A549 (cell line): Measurements from ENCODE around the gene IL20RB. TPM values are rescaled to one million over a fixed set of nuclear protein-coding genes. Genes with fewer than 3 reads are reported as not detected.

Source experiments
- ATAC-seq, 2 experiments: fragments of 200-7000 bp in 1 of 2; fragments of >200 bp in 1 of 2; cut with Nextera tagmentation in 1 of 2; cut with Tn5 transposase in 1 of 2; 3 replicates each; pipeline versions ENCODE4 v1.8.0 to v1.9.1; 2018 to 2020; ENCODE audit warnings: mild to moderate bottlenecking in 1 of 2, moderate library complexity in 1 of 2
- CTCF ChIA-PET: fragments of 300-600 bp; sonication (Branson Sonifier 250); formaldehyde crosslinking; extraction: SDS; loops from one replicate; lab custom pipeline; 2021; ENCODE audit warnings: antibody characterized with exemption, inconsistent platforms; lab: Yijun Ruan, JAX
- POLR2A ChIA-PET: fragments of 350-600 bp; formaldehyde crosslinking; extraction: SDS; loops from one replicate; lab custom pipeline; 2021; ENCODE audit warnings: antibody characterized with exemption, inconsistent platforms; lab: Yijun Ruan, JAX
- DNase-seq, 2 experiments: peaks; one replicate each; pipeline versions ENCODE4 v3.0.0 to v3.0.0-alpha.2; 2011 to 2016; ENCODE audit warnings: low read depth in 1 of 2, low spot score in 1 of 2
- FAIRE-seq: peaks from 2 replicates; lab custom pipeline; 2011; peaks lifted over from hg19 to GRCh38; lab: Jason Lieb, UNC
- H3K27ac ChIP-seq, 2 experiments: fragments of >200 bp; sonication (Bioruptor Twin); formaldehyde crosslinking; 3 replicates each; pipeline ENCODE4 v1.5.1; 2016 to 2017
- H3K4me1 ChIP-seq: fragments of >200 bp; sonication (Bioruptor Twin); formaldehyde crosslinking; 3 replicates; pipeline ENCODE4 v1.6.1; 2016
- H3K4me2 ChIP-seq: fragments of >200 bp; sonication (Bioruptor Twin); formaldehyde crosslinking; 3 replicates; pipeline ENCODE4 v1.6.1; 2016
- H3K4me3 ChIP-seq: fragments of >200 bp; sonication (Bioruptor Twin); formaldehyde crosslinking; 3 replicates; pipeline ENCODE4 v1.5.1; 2016
- H3K9me3 ChIP-seq: fragments of >200 bp; sonication (Bioruptor Twin); formaldehyde crosslinking; 3 replicates; pipeline ENCODE4 v1.6.1; 2016
- ATOH8 ChIP-seq: fragments of 250-450 bp; sonication (Bioruptor Pico); IDR thresholded peaks from 2 replicates; pipeline ENCODE4 v1.5.0; 2020; ENCODE audit warnings: low read depth, mild to moderate bottlenecking, moderate library complexity
- CBX2 ChIP-seq: fragments of 200-600 bp; sonication (generic); IDR thresholded peaks from 2 replicates; pipeline ENCODE4 v1.6.1; 2016; ENCODE audit warnings: low read depth, mild to moderate bottlenecking, borderline replicate concordance
- CBX8 ChIP-seq: fragments of 200-600 bp; sonication (generic); IDR thresholded peaks from 2 replicates; pipeline ENCODE4 v1.6.1; 2016
- CHD2 ChIP-seq: fragments of 150-350 bp; IDR thresholded peaks from 2 replicates; pipeline ENCODE4 v1.6.1; 2014; ENCODE audit warnings: low read length; ENCODE audit not compliant: partially characterized antibody
- CHD4 ChIP-seq: fragments of 200-600 bp; sonication (generic); IDR thresholded peaks from 2 replicates; pipeline ENCODE4 v1.6.1; 2016; ENCODE audit warnings: antibody characterized with exemption, mild to moderate bottlenecking, borderline replicate concordance
- CTCF ChIP-seq: fragments of >200 bp; sonication (Bioruptor Twin); formaldehyde crosslinking; IDR thresholded peaks from 3 replicates; pipeline ENCODE4 v1.5.1; 2016
- ELK1 ChIP-seq: fragments of 150-350 bp; IDR thresholded peaks from 2 replicates; pipeline ENCODE4 v1.6.1; 2014; ENCODE audit warnings: low read depth, mild to moderate bottlenecking, low read length
- ESRRA ChIP-seq: fragments of 150-350 bp; IDR thresholded peaks from 2 replicates; pipeline ENCODE4 v1.6.1; 2014; ENCODE audit warnings: mild to moderate bottlenecking, low read length, borderline replicate concordance
- FOXS1 ChIP-seq: fragments of 250-450 bp; sonication (Bioruptor Pico); IDR thresholded peaks from 2 replicates; pipeline ENCODE4 v1.5.0; 2020; ENCODE audit warnings: mild to moderate bottlenecking, moderate library complexity
- GATA3 ChIP-seq: IDR thresholded peaks from 2 replicates; pipeline ENCODE4 v1.6.1; 2012; ENCODE audit warnings: borderline replicate concordance
- HDAC2 ChIP-seq: fragments of 200-600 bp; sonication (generic); IDR thresholded peaks from 2 replicates; pipeline ENCODE4 v1.6.1; 2016
- HEYL ChIP-seq: fragments of 250-450 bp; sonication (Bioruptor Pico); IDR thresholded peaks from 2 replicates; pipeline ENCODE4 v1.8.0; 2021; ENCODE audit warnings: mild to moderate bottlenecking, moderate library complexity
- JUN ChIP-seq, 2 experiments: fragments of >200 bp; sonication (Bioruptor Twin); formaldehyde crosslinking; IDR thresholded peaks; 2 replicates in 1 of 2; 3 replicates in 1 of 2; pipeline ENCODE4 v1.6.1; 2016 to 2017
- KDM1A ChIP-seq: fragments of 200-600 bp; sonication (generic); IDR thresholded peaks from 2 replicates; pipeline ENCODE4 v1.6.1; 2016; ENCODE audit warnings: low read depth, mild to moderate bottlenecking
- KDM5A ChIP-seq: fragments of 200-600 bp; sonication (generic); IDR thresholded peaks from 2 replicates; pipeline ENCODE4 v1.6.1; 2016; ENCODE audit warnings: antibody characterized with exemption, mild to moderate bottlenecking
- MAFK ChIP-seq: fragments of 450-650 bp; IDR thresholded peaks from 2 replicates; pipeline ENCODE4 v1.6.1; 2014; ENCODE audit not compliant: partially characterized antibody
- MAX ChIP-seq: IDR thresholded peaks from 2 replicates; pipeline ENCODE4 v1.6.1; 2012
- NFE2L2 ChIP-seq: fragments of 150-350 bp; conservative IDR thresholded peaks from 2 replicates; pipeline ENCODE4 v1.6.1; 2014; ENCODE audit warnings: low read length
- NR3C1 ChIP-seq: fragments of >200 bp; sonication (Bioruptor Twin); formaldehyde crosslinking; IDR thresholded peaks from 3 replicates; pipeline ENCODE4 v1.6.1; 2017
- PHF8 ChIP-seq: fragments of 200-600 bp; sonication (generic); IDR thresholded peaks from 2 replicates; pipeline ENCODE4 v1.6.1; 2016; ENCODE audit warnings: low read depth, mild to moderate bottlenecking, antibody characterized with exemption, moderate library complexity, borderline replicate concordance
- POLR2A ChIP-seq: IDR thresholded peaks from 2 replicates; pipeline ENCODE4 v1.6.1; 2012; ENCODE audit warnings: mild to moderate bottlenecking, low read length
- RAD21 ChIP-seq, 2 experiments: fragments of >200 bp in 1 of 2; sonication (Bioruptor Twin) in 1 of 2; formaldehyde crosslinking in 1 of 2; IDR thresholded peaks in 1 of 2; conservative IDR thresholded peaks in 1 of 2; 2 replicates in 1 of 2; 3 replicates in 1 of 2; pipeline ENCODE4 v1.6.1; 2012 to 2018; ENCODE audit warnings: inconsistent platforms in 1 of 2
- REST ChIP-seq: fragments of 200-600 bp; sonication (generic); IDR thresholded peaks from 2 replicates; pipeline ENCODE4 v1.6.1; 2016; ENCODE audit warnings: antibody characterized with exemption, mild to moderate bottlenecking, moderate library complexity
- RFX5 ChIP-seq: fragments of 450-650 bp; IDR thresholded peaks from 2 replicates; pipeline ENCODE4 v1.7.1; 2014; ENCODE audit warnings: antibody characterized with exemption, mild to moderate bottlenecking, moderate library complexity
- RNF2 ChIP-seq: fragments of 200-600 bp; sonication (generic); IDR thresholded peaks from 2 replicates; pipeline ENCODE4 v1.6.1; 2016; ENCODE audit warnings: low read depth, mild to moderate bottlenecking, antibody characterized with exemption, moderate library complexity, borderline replicate concordance
- SMC3 ChIP-seq: fragments of >200 bp; sonication (Bioruptor Twin); formaldehyde crosslinking; IDR thresholded peaks from 3 replicates; pipeline ENCODE4 v1.6.1; 2018; ENCODE audit warnings: inconsistent platforms
- TFCP2L1 ChIP-seq: fragments of 250-450 bp; sonication (Bioruptor Pico); IDR thresholded peaks from 2 replicates; pipeline ENCODE4 v1.5.0; 2021; ENCODE audit warnings: mild to moderate bottlenecking
- TP53 ChIP-seq: fragments of 250-450 bp; sonication (Bioruptor Pico); IDR thresholded peaks from 2 replicates; pipeline ENCODE4 v1.5.0; 2021; ENCODE audit warnings: mild to moderate bottlenecking, moderate library complexity
- ZC3H11A ChIP-seq: fragments of 450-650 bp; IDR thresholded peaks from 2 replicates; pipeline ENCODE4 v1.6.1; 2014; ENCODE audit warnings: antibody characterized with exemption, mild to moderate bottlenecking
- ZFP36 ChIP-seq: fragments of 450-650 bp; IDR thresholded peaks from 2 replicates; pipeline ENCODE4 v1.6.1; 2014; ENCODE audit warnings: borderline replicate concordance; ENCODE audit not compliant: partially characterized antibody
- WGBS: methylation state at CpG from one replicate; pipeline ENCODE4 v1.1.6; 2017; ENCODE audit errors: missing lambda C conversion rate; 5-methylcytosine and 5-hydroxymethylcytosine counted together
- polyA plus RNA-seq, 4 experiments: library from polyadenylated mRNA; depleted of rRNA in 3 of 4; stranded (reverse); fragments of >200 nt; fragmentation: RNase III in 1 of 4; extraction: RNeasy Plus Mini Kit Qiagen cat#74134 plus additional on column Dnase treatment in 1 of 4; gene quantifications; 2 replicates in 3 of 4; 3 replicates in 1 of 4; pipeline ENCODE4 v1.2.3, GENCODE V29; 2011 to 2017

The IL20RB gene
- polyA plus RNA-seq, 2 of the 4 experiments (the other 2 are of a cell fraction): 1.1 to 6.9 TPM

- DNase-seq (no peak), FAIRE-seq (no peak), ATAC-seq (no peak)
- H3K27ac ChIP-seq: no peak overlapping the region
- TF ChIP-seq RNF2 (no peak), CBX2 (no peak), HDAC2 (no peak), TP53 (CRISPR knock-in tag) (no peak), RAD21 (conservative IDR thresholded peaks at IDR 0.05 in 1 of 2, IDR thresholded peaks at IDR 0.05 in 1 of 2) (no peak), TFCP2L1 (CRISPR knock-in tag) (no peak), REST (no peak), POLR2A (no peak), KDM5A (no peak), FOXS1 (CRISPR knock-in tag) (no peak), GATA3 (no peak), MAX (no peak), ATOH8 (CRISPR knock-in tag) (no peak), MAFK (no peak), CBX8 (no peak), ZFP36 (no peak), RFX5 (no peak)
- POLR2A ChIA-PET: no interaction called here
- H3K4me3 ChIP-seq: no peak overlapping the region
- no peak overlapping the region for H3K4me2 ChIP-seq
- H3K9me3 ChIP-seq: no peaks in the 10 kb centered on the region
- H3K4me1 ChIP-seq: peaks cover 24% of the 10 kb centered on the region; the same call in 2 of the 3 replicates
- CTCF ChIA-PET: interaction anchor here (4.1 kb wide), 1 partner anchor 65 kb away, joined by 19 read pairs; no protein-coding TSS in a partner anchor
Measured at GRCh38 chr3:136949146-136949545, 8.6 kb upstream of the IL20RB start.

- Histone ChIP-seq H3K4me1 (peaks cover 29% of the 10 kb centered on the region), H3K9me3 (no peaks in the 10 kb centered on the region), H3K4me3 (no peak overlapping the region)
- no peak for ATAC-seq
- TF ChIP-seq ZC3H11A (no peak), GATA3 (no peak), ZFP36 (no peak), CHD2 (no peak), NR3C1 (no peak), FOXS1 (CRISPR knock-in tag) (no peak), NFE2L2 (no peak), KDM1A (no peak), JUN (IDR thresholded peaks at IDR 0.05) (no peak), TP53 (CRISPR knock-in tag) (no peak), ELK1 (no peak), HEYL (no peak), RAD21 (conservative IDR thresholded peaks at IDR 0.05 in 1 of 2, IDR thresholded peaks at IDR 0.05 in 1 of 2) (peak; percentile 23 to 43), CHD4 (no peak), HDAC2 (no peak), PHF8 (no peak), CTCF (peak; percentile 39), SMC3 (peak; percentile 49), ESRRA (no peak)
- TF ChIP-seq, all 56 proteins: peak for 3
- POLR2A ChIA-PET: no interaction called here
- WGBS: 89% methylated on average over 2 of the region's 2 CpGs
- CTCF ChIA-PET: interaction anchor here (4.1 kb wide), 1 partner anchor 64 kb away, joined by 19 read pairs; no protein-coding TSS in a partner anchor
- Histone ChIP-seq H3K27ac (no peak overlapping the region), H3K4me2 (no peak overlapping the region)
- FAIRE-seq (no peak), DNase-seq (no peak)
Measured at GRCh38 chr3:136949708-136950107, 8.1 kb upstream of the IL20RB start.
